Kidney (tissue), 14 donors: ENCODE data around the gene ASMTL. TPM values are rescaled to one million over a fixed set of nuclear protein-coding genes. Genes with fewer than 3 reads are reported as not detected.

Experiments
- DNase-seq, 5 donors: peaks; one replicate each; pipeline ENCODE4 v3.0.0-alpha.2; 2013 to 2020
- FAIRE-seq: peaks from 2 replicates; lab custom pipeline; 2012; peaks lifted over from hg19 to GRCh38; lab: Jason Lieb, UNC
- H3K27ac ChIP-seq, 2 donors: one replicate each; pipeline ENCODE4 v1.7.0; 2013; ENCODE audit warnings: low read depth in 2 of 2, low read length in 2 of 2, inconsistent platforms in 1 of 2
- H3K27me3 ChIP-seq: one replicate; pipeline ENCODE4 v1.7.1; 2013; ENCODE audit warnings: low read length, inconsistent platforms; ENCODE audit not compliant: control insufficient read depth, insufficient read depth
- H3K36me3 ChIP-seq, 3 donors: one replicate each; pipeline versions ENCODE4 v1.7.0 to v1.7.1; 2013; ENCODE audit warnings: low read length in 3 of 3, control low read depth in 1 of 3, inconsistent platforms in 1 of 3; ENCODE audit not compliant: insufficient read depth in 3 of 3, control insufficient read depth in 2 of 3
- H3K4me1 ChIP-seq, 3 donors: one replicate each; pipeline versions ENCODE4 v1.7.0 to v1.7.1; 2013; ENCODE audit warnings: low read length in 3 of 3, inconsistent platforms in 1 of 3, low read depth in 1 of 3; ENCODE audit not compliant: control insufficient read depth in 2 of 3, insufficient read depth in 2 of 3
- H3K4me3 ChIP-seq, 3 donors: one replicate each; pipeline versions ENCODE4 v1.7.0 to v1.8.1; 2013; ENCODE audit warnings: low read length in 3 of 3, control low read depth in 1 of 3, inconsistent platforms in 1 of 3
- H3K9ac ChIP-seq, 3 donors: one replicate each; pipeline versions ENCODE4 v1.7.0 to v1.7.1; 2013; ENCODE audit warnings: low read length in 3 of 3, control low read depth in 1 of 3, inconsistent platforms in 1 of 3
- H3K9me3 ChIP-seq, 3 donors: one replicate each; pipeline versions ENCODE4 v1.7.0 to v1.7.1; 2013; ENCODE audit warnings: low read length in 3 of 3, control low read depth in 1 of 3, inconsistent platforms in 1 of 3; ENCODE audit not compliant: control insufficient read depth in 2 of 3, insufficient read depth in 1 of 3
- intact Hi-C: fragments of 100-400 bp; cut with DNase I; formaldehyde crosslinking; loops from one replicate; pipeline ENCODE4 v1.11.1; 2022
- polyA plus RNA-seq: library from polyadenylated mRNA; stranded (reverse); fragments of 350-450 nt; fragmentation: Illumina TruSeq; extraction: RNeasy Lipid Tissue Mini Kit (QIAGEN cat#74804); gene quantifications from one replicate; pipeline ENCODE4 v1.2.3, GENCODE V29; 2014; ENCODE audit warnings: low read depth, low replicate concordance; ENCODE audit not compliant: insufficient read depth
- total RNA-seq: library from RNA; stranded (reverse); fragmentation: NEBNext Ultra II Directional; extraction: Animal tissue kit (Norgen Biotek cat#: 25700); gene quantifications from one replicate; pipeline ENCODE4 v1.2.1, GENCODE V29; 2021
- TF ChIP-seq, protein P1 (sequence below): IDR thresholded peaks from 3 replicates; pipeline ENCODE4 v1.5.1; 2012; ENCODE audit warnings: mild to moderate bottlenecking, moderate library complexity, borderline replicate concordance; ENCODE audit not compliant: insufficient read depth; ENCODE audit errors: extremely low read depth
- donor health status: control.
- donor health status: control.
- donor health status: control.
- donor health status: control.
- donor health status: control.
- donor health status: DM: yes; HTN: yes; CAD: no.
- donor health status: Normal renal cell carcinoma (clear cell type).

ASMTL gene
- total and polyA plus RNA-seq, 2 donors from 2014 or later: 29.9 to 33.3 TPM

DNA sequence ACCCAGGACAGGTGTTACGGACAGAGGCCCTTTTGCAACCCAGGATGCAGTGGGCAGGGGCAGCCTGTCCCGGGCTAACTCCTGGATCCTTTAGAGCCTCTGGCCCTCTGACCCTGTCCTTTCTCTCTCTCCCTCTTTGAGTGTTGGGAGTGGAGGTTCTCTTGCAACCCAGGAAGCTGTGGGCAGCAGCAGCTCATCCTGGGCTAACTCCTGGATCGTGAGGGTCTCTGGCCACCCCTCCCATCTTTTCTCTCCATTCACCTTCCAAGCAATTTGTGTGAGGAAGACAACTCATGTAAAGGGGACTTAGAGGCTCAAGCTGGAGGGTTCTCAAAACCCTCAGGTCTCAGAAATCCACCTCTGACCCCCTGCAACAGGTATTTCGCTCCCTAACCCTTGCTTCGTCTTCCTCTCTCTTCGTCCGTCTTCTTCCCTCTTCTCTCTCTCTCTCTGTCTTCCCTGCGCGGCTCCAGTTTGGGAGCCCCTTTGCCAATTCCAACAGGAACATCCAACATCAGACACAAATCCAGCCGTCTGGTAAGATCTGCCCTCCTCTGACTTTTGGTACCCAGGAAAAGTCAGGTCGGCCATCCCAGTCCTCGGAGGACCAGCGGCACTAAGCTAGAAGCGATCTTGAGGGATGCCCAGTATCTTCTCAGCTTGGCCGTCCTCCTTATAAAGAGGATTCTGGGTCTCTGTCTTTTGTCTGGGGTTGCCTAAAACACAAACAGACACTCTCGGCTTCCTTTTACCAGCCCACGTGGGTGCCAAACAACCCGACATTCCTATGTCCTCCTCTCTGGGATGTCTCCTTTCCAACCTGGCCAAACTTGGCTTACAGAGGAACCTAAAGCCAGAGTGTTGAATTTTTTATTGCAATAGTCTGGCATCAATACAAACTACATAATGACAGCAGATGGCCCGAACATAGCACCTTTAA lies 7.9 kb downstream of the ASMTL start:
- no peaks in the 10 kb centered on the region for H3K36me3 ChIP-seq
- H3K4me1 ChIP-seq: no peaks in the 10 kb centered on the region
- H3K27me3 ChIP-seq: no peaks in the 10 kb centered on the region
- TF ChIP-seq, protein P1, sequence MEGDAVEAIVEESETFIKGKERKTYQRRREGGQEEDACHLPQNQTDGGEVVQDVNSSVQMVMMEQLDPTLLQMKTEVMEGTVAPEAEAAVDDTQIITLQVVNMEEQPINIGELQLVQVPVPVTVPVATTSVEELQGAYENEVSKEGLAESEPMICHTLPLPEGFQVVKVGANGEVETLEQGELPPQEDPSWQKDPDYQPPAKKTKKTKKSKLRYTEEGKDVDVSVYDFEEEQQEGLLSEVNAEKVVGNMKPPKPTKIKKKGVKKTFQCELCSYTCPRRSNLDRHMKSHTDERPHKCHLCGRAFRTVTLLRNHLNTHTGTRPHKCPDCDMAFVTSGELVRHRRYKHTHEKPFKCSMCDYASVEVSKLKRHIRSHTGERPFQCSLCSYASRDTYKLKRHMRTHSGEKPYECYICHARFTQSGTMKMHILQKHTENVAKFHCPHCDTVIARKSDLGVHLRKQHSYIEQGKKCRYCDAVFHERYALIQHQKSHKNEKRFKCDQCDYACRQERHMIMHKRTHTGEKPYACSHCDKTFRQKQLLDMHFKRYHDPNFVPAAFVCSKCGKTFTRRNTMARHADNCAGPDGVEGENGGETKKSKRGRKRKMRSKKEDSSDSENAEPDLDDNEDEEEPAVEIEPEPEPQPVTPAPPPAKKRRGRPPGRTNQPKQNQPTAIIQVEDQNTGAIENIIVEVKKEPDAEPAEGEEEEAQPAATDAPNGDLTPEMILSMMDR: no peak
- DNase-seq (peak in 2 of 5 donors; percentile 15 to 18), FAIRE-seq (no peak)
- intact Hi-C loops: loop anchor here (10.0 kb wide), 1 partner anchor 50 kb away; the partner anchor contains the start of gene SLC25A6
- H3K9ac ChIP-seq: no peak overlapping the region
- H3K9me3 ChIP-seq: peaks cover 0 to 10% (median 0%) of the 10 kb centered on the region in 3 donors
- H3K4me3 ChIP-seq: no peak overlapping the region
- H3K27ac ChIP-seq: no peak overlapping the region

DNA sequence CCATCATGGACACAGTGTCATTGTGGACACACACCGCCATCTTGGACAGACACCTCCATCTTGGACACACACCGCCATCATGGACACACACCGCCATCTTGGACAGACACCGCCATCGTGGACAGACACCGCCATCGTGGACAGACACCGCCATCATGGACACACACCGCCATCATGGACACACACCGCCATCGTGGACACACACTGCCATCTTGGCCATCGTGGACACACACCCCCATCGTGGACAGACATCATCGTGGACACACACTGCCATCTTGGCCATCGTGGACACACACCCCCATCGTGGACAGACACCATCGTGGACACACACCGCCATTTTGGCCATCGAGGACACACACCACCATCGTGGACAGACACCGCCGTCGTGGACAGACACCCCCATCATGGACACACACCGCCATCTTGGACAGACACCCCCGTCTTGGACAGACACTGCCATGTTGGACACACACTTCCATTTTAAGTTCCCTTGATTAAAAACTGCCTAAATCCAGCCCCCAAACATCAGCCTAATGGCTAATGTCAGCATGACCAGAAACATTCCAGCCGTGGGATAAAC lies 9.1 kb downstream of the ASMTL start:
- Histone ChIP-seq H3K9me3 (peaks cover 0 to 10% (median 0%) of the 10 kb centered on the region in 3 donors), H3K9ac (no peak overlapping the region), H3K4me1 (no peaks in the 10 kb centered on the region), H3K36me3 (no peaks in the 10 kb centered on the region), H3K27ac (no peak overlapping the region), H3K4me3 (no peak overlapping the region), H3K27me3 (no peaks in the 10 kb centered on the region)
- FAIRE-seq (no peak), DNase-seq (peak in 2 of 5 donors; percentile 25 to 35)
- intact Hi-C loops: loop anchor here (10.0 kb wide), 1 partner anchor 49 kb away; the partner anchor contains the start of gene SLC25A6
- TF ChIP-seq, protein P1: no peak

DNA sequence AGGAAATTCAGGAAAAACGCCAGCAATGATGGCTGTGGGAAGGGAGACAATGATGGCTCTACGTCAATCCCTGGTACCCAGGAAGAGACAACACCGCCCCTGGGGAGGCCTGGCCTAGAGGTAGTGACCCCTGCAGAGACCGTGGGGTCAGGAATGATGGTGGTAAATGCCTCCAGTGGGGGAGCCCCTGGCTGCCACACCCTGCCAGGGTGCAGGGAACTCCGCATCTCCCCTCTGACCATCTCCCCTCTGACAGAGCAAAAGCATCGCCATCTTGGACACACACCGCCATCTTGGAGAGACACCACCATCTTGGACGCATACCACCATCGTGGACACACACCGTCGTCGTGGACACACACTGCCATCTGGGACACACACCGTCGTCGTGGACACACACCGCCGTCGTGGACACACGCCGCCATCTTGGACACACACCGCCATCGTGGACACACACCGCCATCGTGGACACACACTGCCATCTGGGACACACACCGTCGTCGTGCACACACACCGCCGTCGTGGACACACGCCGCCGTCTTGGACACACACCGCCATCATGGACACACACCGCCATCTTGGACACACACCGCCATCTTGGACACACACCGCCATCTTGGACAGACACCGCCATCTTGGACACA lies 9.9 kb downstream of the ASMTL start:
- no peak overlapping the region for H3K4me3 ChIP-seq
- no peaks in the 10 kb centered on the region for H3K4me1 ChIP-seq
- intact Hi-C loops: loop anchor here (10.0 kb wide), 1 partner anchor 48 kb away; the partner anchor contains the start of gene SLC25A6
- H3K27me3 ChIP-seq: no peaks in the 10 kb centered on the region
- TF ChIP-seq, protein P1: no peak
- FAIRE-seq: no peak
- no peak overlapping the region for H3K9ac ChIP-seq
- H3K27ac ChIP-seq: no peak overlapping the region
- no peaks in the 10 kb centered on the region for H3K36me3 ChIP-seq
- H3K9me3 ChIP-seq: peaks cover 0 to 6% (median 0%) of the 10 kb centered on the region in 3 donors
- DNase-seq: peak in 2 of 5 donors; percentile 32 to 45
